WTC11 (cell line): ENCODE results near the gene CEP131. TPM values are rescaled to one million over a fixed set of nuclear protein-coding genes. Genes with fewer than 3 reads are reported as not detected.

Source experiments
- ATAC-seq: fragments of 200-7000 bp; cut with Tn5 transposase; 2 replicates; pipeline ENCODE4 v1.10.0; 2021; ENCODE audit warnings: mild to moderate bottlenecking, moderate library complexity
- CTCF ChIA-PET: fragments of 300-600 bp; sonication (Branson Sonifier 250); formaldehyde crosslinking; loops from one replicate; lab custom pipeline; 2021; ENCODE audit warnings: antibody characterized with exemption; lab: Charles Lee
- POLR2A ChIA-PET: fragments of 350-600 bp; sonication (Branson Sonifier 250); formaldehyde crosslinking; loops from one replicate; lab custom pipeline; 2021; ENCODE audit warnings: antibody characterized with exemption; lab: Charles Lee
- DNase-seq: peaks from one replicate; pipeline ENCODE4 v3.0.0; 2021; ENCODE audit warnings: low spot score
- H3K27ac Mint-ChIP-seq: 2 replicates; pipeline ENCODE4 v1.8.0; 2021; ENCODE audit warnings: mixed read lengths
- H3K27me3 Mint-ChIP-seq: 2 replicates; pipeline ENCODE4 v1.8.0; 2021; ENCODE audit warnings: low read depth, mild to moderate bottlenecking, moderate library complexity, mixed read lengths
- H3K36me3 Mint-ChIP-seq: 2 replicates; pipeline ENCODE4 v1.8.0; 2021; ENCODE audit warnings: mixed read lengths
- H3K4me1 Mint-ChIP-seq: 2 replicates; pipeline ENCODE4 v1.8.0; 2022; ENCODE audit warnings: mixed read lengths
- H3K4me3 Mint-ChIP-seq: 2 replicates; pipeline ENCODE4 v1.8.0; 2021; ENCODE audit warnings: mild to moderate bottlenecking, moderate library complexity, mixed read lengths
- H3K9me3 Mint-ChIP-seq: 2 replicates; pipeline ENCODE4 v1.8.0; 2021; ENCODE audit warnings: mixed read lengths
- ELF4 ChIP-seq: sonication (generic); formaldehyde crosslinking; IDR thresholded peaks from 2 replicates; pipeline ENCODE4 v1.8.1; 2022; ENCODE audit warnings: low read depth, mild to moderate bottlenecking, moderate library complexity, missing genetic modification reagents
- ETV6 ChIP-seq: sonication (generic); formaldehyde crosslinking; IDR thresholded peaks from 2 replicates; pipeline ENCODE4 v1.8.1; 2022; ENCODE audit warnings: mild to moderate bottlenecking, missing genetic modification reagents
- IRF2 ChIP-seq: sonication (generic); formaldehyde crosslinking; IDR thresholded peaks from 2 replicates; pipeline ENCODE4 v1.8.0; 2022; ENCODE audit warnings: low read depth, missing genetic modification reagents, borderline replicate concordance
- MYBL2 ChIP-seq: sonication (generic); formaldehyde crosslinking; IDR thresholded peaks from 2 replicates; pipeline ENCODE4 v1.8.1; 2023; ENCODE audit warnings: mild to moderate bottlenecking, moderate library complexity, missing genetic modification reagents
- NFATC4 ChIP-seq: fragments of 250-450 bp; sonication (Bioruptor Pico); IDR thresholded peaks from 2 replicates; pipeline ENCODE4 v1.9.0; 2021; ENCODE audit warnings: mild to moderate bottlenecking
- NFE2L1 ChIP-seq: sonication (generic); formaldehyde crosslinking; IDR thresholded peaks from 2 replicates; pipeline ENCODE4 v1.8.1; 2023; ENCODE audit warnings: missing genetic modification reagents
- NR1H2 ChIP-seq: sonication (generic); formaldehyde crosslinking; IDR thresholded peaks from 2 replicates; pipeline ENCODE4 v1.9.0; 2021; ENCODE audit warnings: mild to moderate bottlenecking, moderate library complexity, missing genetic modification reagents
- NR2C2 ChIP-seq: sonication (generic); formaldehyde crosslinking; IDR thresholded peaks from 2 replicates; pipeline ENCODE4 v1.8.0; 2022; ENCODE audit warnings: mild to moderate bottlenecking, missing genetic modification reagents
- NR3C1 ChIP-seq: sonication (generic); formaldehyde crosslinking; conservative IDR thresholded peaks from 2 replicates; pipeline ENCODE4 v1.8.1; 2023; ENCODE audit warnings: low read depth, mild to moderate bottlenecking, missing genetic modification reagents
- PRRX2 ChIP-seq: fragments of 250-450 bp; sonication (Bioruptor Pico); IDR thresholded peaks from 2 replicates; pipeline ENCODE4 v1.8.0; 2021; ENCODE audit warnings: mild to moderate bottlenecking
- RORB ChIP-seq: fragments of 250-450 bp; sonication (Bioruptor Pico); IDR thresholded peaks from 2 replicates; pipeline ENCODE4 v1.9.0; 2021; ENCODE audit warnings: mild to moderate bottlenecking
- ZNF138 ChIP-seq: sonication (generic); formaldehyde crosslinking; conservative IDR thresholded peaks from 2 replicates; pipeline ENCODE4 v1.8.1; 2022; ENCODE audit warnings: mild to moderate bottlenecking, moderate library complexity, missing genetic modification reagents
- ZNF219 ChIP-seq: sonication (generic); formaldehyde crosslinking; IDR thresholded peaks from 2 replicates; pipeline ENCODE4 v1.8.0; 2023; ENCODE audit warnings: missing genetic modification reagents, mild to moderate bottlenecking, borderline replicate concordance
- ZNF317 ChIP-seq: sonication (generic); formaldehyde crosslinking; IDR thresholded peaks from 2 replicates; pipeline ENCODE4 v1.8.1; 2023; ENCODE audit warnings: low read depth, mild to moderate bottlenecking, moderate library complexity, missing genetic modification reagents, borderline replicate concordance
- total RNA-seq: library from RNA; stranded (reverse); gene quantifications from 3 replicates; pipeline ENCODE4 v1.2.3, GENCODE V29; 2021
- TF ChIP-seq, protein P1 (sequence below): sonication (generic); formaldehyde crosslinking; IDR thresholded peaks from 2 replicates; pipeline ENCODE4 v1.8.0; 2022; ENCODE audit warnings: mild to moderate bottlenecking, missing genetic modification reagents
- TF ChIP-seq, protein P2 (sequence below): sonication (generic); formaldehyde crosslinking; IDR thresholded peaks from 2 replicates; pipeline ENCODE4 v1.8.0; 2023; ENCODE audit warnings: missing genetic modification reagents
- TF ChIP-seq, protein P3 (sequence below): sonication (generic); formaldehyde crosslinking; IDR thresholded peaks from 2 replicates; pipeline ENCODE4 v1.8.1; 2023; ENCODE audit warnings: mild to moderate bottlenecking, missing genetic modification reagents
- TF ChIP-seq, protein P4 (sequence below): sonication (generic); formaldehyde crosslinking; conservative IDR thresholded peaks from 2 replicates; pipeline ENCODE4 v1.8.1; 2022; ENCODE audit warnings: mild to moderate bottlenecking, missing genetic modification reagents
- TF ChIP-seq, protein P5 (sequence below): fragments of 250-450 bp; sonication (Bioruptor Pico); IDR thresholded peaks from 2 replicates; pipeline ENCODE4 v1.9.0; 2021; ENCODE audit warnings: moderate library complexity, mild to moderate bottlenecking, inconsistent platforms, borderline replicate concordance
- TF ChIP-seq, protein P6 (sequence below): sonication (generic); formaldehyde crosslinking; IDR thresholded peaks from 2 replicates; pipeline ENCODE4 v1.8.0; 2023; ENCODE audit warnings: mild to moderate bottlenecking, missing genetic modification reagents
- TF ChIP-seq, protein P7 (sequence below): sonication (generic); formaldehyde crosslinking; IDR thresholded peaks from 2 replicates; pipeline ENCODE4 v1.8.0; 2022; ENCODE audit warnings: mild to moderate bottlenecking, missing genetic modification reagents
- TF ChIP-seq, protein P8 (sequence below): fragments of 200-600 bp; IDR thresholded peaks from 2 replicates; pipeline ENCODE4 v1.8.0; 2022; ENCODE audit warnings: antibody characterized with exemption

The CEP131 gene
- total RNA-seq, 1 experiment from 2014 or later: 35.2 TPM

DNA sequence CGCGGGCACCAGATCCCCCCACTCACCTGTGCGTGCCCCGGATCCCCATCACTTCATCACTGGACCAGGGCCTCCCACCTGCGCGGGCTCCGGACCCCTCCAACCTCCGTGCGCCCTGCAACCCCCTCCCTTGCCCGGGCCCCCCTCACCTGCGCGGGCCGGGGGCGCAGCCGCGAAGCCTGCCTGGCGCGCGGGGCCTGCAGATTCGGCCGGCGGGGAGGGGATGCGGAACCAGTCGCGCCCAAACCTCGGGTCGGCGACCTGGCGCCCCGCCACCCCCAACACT, 202 bp downstream of the CEP131 start (continued):
- TF ChIP-seq, protein P1, sequence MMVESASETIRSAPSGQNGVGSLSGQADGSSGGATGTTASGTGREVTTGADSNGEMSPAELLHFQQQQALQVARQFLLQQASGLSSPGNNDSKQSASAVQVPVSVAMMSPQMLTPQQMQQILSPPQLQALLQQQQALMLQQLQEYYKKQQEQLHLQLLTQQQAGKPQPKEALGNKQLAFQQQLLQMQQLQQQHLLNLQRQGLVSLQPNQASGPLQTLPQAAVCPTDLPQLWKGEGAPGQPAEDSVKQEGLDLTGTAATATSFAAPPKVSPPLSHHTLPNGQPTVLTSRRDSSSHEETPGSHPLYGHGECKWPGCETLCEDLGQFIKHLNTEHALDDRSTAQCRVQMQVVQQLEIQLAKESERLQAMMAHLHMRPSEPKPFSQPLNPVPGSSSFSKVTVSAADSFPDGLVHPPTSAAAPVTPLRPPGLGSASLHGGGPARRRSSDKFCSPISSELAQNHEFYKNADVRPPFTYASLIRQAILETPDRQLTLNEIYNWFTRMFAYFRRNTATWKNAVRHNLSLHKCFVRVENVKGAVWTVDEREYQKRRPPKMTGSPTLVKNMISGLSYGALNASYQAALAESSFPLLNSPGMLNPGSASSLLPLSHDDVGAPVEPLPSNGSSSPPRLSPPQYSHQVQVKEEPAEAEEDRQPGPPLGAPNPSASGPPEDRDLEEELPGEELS (CRISPR knock-in tag): peak; percentile 46; the same call in 1 of the 2 replicates
- TF ChIP-seq ETV6 (CRISPR knock-in tag): peak; percentile 65; the same call in 1 of the 2 replicates

DNA sequence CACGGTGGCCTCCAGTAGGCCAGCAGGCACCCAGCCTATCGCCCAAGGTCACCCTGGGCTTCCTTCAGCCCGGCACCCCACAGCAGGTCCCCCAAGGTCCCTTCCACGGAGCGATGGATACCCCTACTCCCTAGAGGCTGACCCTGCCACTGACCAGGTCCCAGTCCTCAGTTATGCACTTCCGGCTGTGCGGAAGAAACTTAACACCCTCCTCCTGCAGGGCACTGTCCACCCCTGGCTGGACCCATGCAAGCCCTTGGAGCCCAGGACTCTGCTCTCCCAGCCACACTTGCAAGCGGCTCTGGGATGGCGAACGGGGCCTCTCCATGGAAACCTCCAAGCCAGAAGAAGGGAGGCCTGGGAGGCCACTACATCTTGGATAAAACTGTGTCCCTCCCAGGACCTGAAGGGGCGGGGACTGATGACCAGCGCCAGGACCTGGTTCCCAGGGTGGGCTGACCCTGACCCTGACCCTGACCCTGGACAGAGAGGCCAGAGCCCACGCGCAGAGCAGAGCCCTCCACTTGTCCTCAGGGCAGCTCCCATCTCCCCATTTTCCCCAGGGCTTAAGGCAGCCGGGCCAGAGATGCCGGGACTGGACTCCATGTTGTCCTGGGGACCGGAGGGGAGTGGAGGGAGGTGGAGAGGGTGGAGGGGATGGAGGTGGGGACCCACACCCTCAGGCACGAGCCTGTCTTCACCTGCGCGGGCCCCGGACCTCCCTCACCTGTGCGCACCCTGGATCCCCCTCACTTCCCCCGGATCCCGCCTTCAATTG, 734 bp downstream of the CEP131 start:
- no peak overlapping the region for H3K27ac Mint-ChIP-seq
- CTCF ChIA-PET: interaction anchor here (0.8 to 1.8 kb wide), 16 partner anchors 8 to 263 kb away, joined by 3 to 18 read pairs (median 6); partner anchors contain the start of genes BAHCC1, NDUFAF8 and TEPSIN
- no peak for DNase-seq

More for the DNA sequence above, 734 bp downstream of the CEP131 start:
- peak overlapping the region; percentile 71 for H3K4me3 Mint-ChIP-seq
- TF ChIP-seq IRF2 (CRISPR knock-in tag) (no peak), PRRX2 (CRISPR knock-in tag) (no peak), ZNF138 (CRISPR knock-in tag) (no peak), RORB (CRISPR knock-in tag) (no peak), ELF4 (CRISPR knock-in tag) (no peak), NFE2L1 (no peak), NR2C2 (CRISPR knock-in tag) (no peak), NR3C1 (CRISPR knock-in tag) (no peak), NR1H2 (CRISPR knock-in tag) (no peak), NFATC4 (CRISPR knock-in tag) (no peak), ZNF317 (CRISPR knock-in tag) (no peak), ZNF219 (CRISPR knock-in tag) (no peak), MYBL2 (CRISPR knock-in tag) (no peak)
- TF ChIP-seq, protein P2, sequence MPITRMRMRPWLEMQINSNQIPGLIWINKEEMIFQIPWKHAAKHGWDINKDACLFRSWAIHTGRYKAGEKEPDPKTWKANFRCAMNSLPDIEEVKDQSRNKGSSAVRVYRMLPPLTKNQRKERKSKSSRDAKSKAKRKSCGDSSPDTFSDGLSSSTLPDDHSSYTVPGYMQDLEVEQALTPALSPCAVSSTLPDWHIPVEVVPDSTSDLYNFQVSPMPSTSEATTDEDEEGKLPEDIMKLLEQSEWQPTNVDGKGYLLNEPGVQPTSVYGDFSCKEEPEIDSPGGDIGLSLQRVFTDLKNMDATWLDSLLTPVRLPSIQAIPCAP: no peak
- TF ChIP-seq, protein P3, sequence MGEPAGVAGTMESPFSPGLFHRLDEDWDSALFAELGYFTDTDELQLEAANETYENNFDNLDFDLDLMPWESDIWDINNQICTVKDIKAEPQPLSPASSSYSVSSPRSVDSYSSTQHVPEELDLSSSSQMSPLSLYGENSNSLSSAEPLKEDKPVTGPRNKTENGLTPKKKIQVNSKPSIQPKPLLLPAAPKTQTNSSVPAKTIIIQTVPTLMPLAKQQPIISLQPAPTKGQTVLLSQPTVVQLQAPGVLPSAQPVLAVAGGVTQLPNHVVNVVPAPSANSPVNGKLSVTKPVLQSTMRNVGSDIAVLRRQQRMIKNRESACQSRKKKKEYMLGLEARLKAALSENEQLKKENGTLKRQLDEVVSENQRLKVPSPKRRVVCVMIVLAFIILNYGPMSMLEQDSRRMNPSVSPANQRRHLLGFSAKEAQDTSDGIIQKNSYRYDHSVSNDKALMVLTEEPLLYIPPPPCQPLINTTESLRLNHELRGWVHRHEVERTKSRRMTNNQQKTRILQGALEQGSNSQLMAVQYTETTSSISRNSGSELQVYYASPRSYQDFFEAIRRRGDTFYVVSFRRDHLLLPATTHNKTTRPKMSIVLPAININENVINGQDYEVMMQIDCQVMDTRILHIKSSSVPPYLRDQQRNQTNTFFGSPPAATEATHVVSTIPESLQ (CRISPR knock-in tag): no peak
- TF ChIP-seq, protein P4, sequence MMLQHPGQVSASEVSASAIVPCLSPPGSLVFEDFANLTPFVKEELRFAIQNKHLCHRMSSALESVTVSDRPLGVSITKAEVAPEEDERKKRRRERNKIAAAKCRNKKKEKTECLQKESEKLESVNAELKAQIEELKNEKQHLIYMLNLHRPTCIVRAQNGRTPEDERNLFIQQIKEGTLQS (CRISPR knock-in tag): no peak
- TF ChIP-seq, protein P5, sequence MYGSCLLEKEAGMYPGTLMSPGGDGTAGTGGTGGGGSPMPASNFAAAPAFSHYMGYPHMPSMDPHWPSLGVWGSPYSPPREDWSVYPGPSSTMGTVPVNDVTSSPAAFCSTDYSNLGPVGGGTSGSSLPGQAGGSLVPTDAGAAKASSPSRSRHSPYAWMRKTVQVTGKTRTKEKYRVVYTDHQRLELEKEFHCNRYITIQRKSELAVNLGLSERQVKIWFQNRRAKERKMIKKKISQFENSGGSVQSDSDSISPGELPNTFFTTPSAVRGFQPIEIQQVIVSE (CRISPR knock-in tag): no peak
- TF ChIP-seq, protein P6, sequence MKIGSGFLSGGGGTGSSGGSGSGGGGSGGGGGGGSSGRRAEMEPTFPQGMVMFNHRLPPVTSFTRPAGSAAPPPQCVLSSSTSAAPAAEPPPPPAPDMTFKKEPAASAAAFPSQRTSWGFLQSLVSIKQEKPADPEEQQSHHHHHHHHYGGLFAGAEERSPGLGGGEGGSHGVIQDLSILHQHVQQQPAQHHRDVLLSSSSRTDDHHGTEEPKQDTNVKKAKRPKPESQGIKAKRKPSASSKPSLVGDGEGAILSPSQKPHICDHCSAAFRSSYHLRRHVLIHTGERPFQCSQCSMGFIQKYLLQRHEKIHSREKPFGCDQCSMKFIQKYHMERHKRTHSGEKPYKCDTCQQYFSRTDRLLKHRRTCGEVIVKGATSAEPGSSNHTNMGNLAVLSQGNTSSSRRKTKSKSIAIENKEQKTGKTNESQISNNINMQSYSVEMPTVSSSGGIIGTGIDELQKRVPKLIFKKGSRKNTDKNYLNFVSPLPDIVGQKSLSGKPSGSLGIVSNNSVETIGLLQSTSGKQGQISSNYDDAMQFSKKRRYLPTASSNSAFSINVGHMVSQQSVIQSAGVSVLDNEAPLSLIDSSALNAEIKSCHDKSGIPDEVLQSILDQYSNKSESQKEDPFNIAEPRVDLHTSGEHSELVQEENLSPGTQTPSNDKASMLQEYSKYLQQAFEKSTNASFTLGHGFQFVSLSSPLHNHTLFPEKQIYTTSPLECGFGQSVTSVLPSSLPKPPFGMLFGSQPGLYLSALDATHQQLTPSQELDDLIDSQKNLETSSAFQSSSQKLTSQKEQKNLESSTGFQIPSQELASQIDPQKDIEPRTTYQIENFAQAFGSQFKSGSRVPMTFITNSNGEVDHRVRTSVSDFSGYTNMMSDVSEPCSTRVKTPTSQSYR: no peak
- TF ChIP-seq, protein P7, sequence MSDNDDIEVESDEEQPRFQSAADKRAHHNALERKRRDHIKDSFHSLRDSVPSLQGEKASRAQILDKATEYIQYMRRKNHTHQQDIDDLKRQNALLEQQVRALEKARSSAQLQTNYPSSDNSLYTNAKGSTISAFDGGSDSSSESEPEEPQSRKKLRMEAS: no peak
- TF ChIP-seq, protein P8, sequence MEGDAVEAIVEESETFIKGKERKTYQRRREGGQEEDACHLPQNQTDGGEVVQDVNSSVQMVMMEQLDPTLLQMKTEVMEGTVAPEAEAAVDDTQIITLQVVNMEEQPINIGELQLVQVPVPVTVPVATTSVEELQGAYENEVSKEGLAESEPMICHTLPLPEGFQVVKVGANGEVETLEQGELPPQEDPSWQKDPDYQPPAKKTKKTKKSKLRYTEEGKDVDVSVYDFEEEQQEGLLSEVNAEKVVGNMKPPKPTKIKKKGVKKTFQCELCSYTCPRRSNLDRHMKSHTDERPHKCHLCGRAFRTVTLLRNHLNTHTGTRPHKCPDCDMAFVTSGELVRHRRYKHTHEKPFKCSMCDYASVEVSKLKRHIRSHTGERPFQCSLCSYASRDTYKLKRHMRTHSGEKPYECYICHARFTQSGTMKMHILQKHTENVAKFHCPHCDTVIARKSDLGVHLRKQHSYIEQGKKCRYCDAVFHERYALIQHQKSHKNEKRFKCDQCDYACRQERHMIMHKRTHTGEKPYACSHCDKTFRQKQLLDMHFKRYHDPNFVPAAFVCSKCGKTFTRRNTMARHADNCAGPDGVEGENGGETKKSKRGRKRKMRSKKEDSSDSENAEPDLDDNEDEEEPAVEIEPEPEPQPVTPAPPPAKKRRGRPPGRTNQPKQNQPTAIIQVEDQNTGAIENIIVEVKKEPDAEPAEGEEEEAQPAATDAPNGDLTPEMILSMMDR: no peak
- no peaks in the 10 kb centered on the region for H3K9me3 Mint-ChIP-seq
- H3K27me3 Mint-ChIP-seq: peaks cover 20% of the 10 kb centered on the region
- 0 out of 2 replicates have a peak, but pooled peaks cover 2% of the 10 kb centered on the region for H3K36me3 Mint-ChIP-seq
- ATAC-seq: no peak
- POLR2A ChIA-PET: interaction anchor here (0.9 to 1.2 kb wide), 2 partner anchors 17 to 176 kb away, joined by 4 to 9 read pairs; partner anchors contain the start of genes NDUFAF8 and TEPSIN
- H3K4me1 Mint-ChIP-seq: peaks cover 17% of the 10 kb centered on the region
